Ishikawa (cell line): ENCODE data around the gene TMEM91.

Experiments
- CEBPB ChIP-seq: IDR thresholded peaks from 2 replicates; pipeline ENCODE4 v1.6.1; 2012
- CREB1 ChIP-seq: IDR thresholded peaks from 2 replicates; pipeline ENCODE4 v1.6.1; 2012; ENCODE audit warnings: low read depth
- EGR1 ChIP-seq: IDR thresholded peaks from 2 replicates; pipeline ENCODE4 v1.6.1; 2012
- EP300 ChIP-seq: IDR thresholded peaks from 2 replicates; pipeline ENCODE4 v1.6.1; 2012; ENCODE audit warnings: borderline replicate concordance
- FOXM1 ChIP-seq: IDR thresholded peaks from 2 replicates; pipeline ENCODE4 v1.6.1; 2012; ENCODE audit warnings: low read depth, borderline replicate concordance
- NFIC ChIP-seq: IDR thresholded peaks from 2 replicates; pipeline ENCODE4 v1.6.1; 2012
- RAD21 ChIP-seq: IDR thresholded peaks from 2 replicates; pipeline ENCODE4 v1.6.1; 2012; ENCODE audit warnings: low read depth
- TAF1 ChIP-seq: IDR thresholded peaks from 2 replicates; pipeline ENCODE4 v1.6.1; 2012; ENCODE audit warnings: low read depth, mild to moderate bottlenecking
- TCF12 ChIP-seq: IDR thresholded peaks from 2 replicates; pipeline ENCODE4 v1.6.1; 2012; ENCODE audit warnings: low read depth
- TEAD4 ChIP-seq: IDR thresholded peaks from 2 replicates; pipeline ENCODE4 v1.6.1; 2012
- YY1 ChIP-seq: IDR thresholded peaks from 2 replicates; pipeline ENCODE4 v1.6.1; 2012; ENCODE audit warnings: low read depth
- ZBTB7A ChIP-seq: IDR thresholded peaks from 2 replicates; pipeline ENCODE4 v1.6.1; 2012; ENCODE audit warnings: low read depth
- TF ChIP-seq, protein P1 (sequence below): IDR thresholded peaks from 2 replicates; pipeline ENCODE4 v1.6.1; 2012; ENCODE audit warnings: low read depth, mild to moderate bottlenecking
- TF ChIP-seq, protein P2 (sequence below): IDR thresholded peaks from 2 replicates; pipeline ENCODE4 v1.6.1; 2012
- TF ChIP-seq, protein P3 (sequence below): IDR thresholded peaks from 2 replicates; pipeline ENCODE4 v1.6.1; 2012

TMEM91 gene

DNA sequence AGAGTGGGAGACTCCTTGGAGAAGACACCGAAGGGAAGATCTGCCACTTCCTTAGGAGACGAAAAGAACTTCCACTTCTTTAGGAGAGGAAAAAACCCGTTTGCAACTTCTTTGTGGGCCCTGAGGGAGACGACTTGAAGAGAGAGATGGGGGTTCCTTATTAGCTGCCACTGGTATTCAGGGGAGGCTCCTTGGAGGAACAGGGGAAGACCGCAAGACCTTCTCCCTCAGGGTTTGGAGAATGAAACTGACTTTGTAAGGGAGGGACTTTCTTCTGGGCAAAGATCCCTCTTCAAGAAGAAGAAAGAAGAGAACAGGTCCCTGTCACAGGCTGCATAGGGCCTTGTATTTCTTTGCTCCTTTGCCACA, 21.7 kb downstream of the TMEM91 start:
- TF ChIP-seq CEBPB (no peak), TEAD4 (no peak), CREB1 (no peak), YY1 (no peak), EGR1 (no peak), TAF1 (no peak)
- TF ChIP-seq, protein P1, sequence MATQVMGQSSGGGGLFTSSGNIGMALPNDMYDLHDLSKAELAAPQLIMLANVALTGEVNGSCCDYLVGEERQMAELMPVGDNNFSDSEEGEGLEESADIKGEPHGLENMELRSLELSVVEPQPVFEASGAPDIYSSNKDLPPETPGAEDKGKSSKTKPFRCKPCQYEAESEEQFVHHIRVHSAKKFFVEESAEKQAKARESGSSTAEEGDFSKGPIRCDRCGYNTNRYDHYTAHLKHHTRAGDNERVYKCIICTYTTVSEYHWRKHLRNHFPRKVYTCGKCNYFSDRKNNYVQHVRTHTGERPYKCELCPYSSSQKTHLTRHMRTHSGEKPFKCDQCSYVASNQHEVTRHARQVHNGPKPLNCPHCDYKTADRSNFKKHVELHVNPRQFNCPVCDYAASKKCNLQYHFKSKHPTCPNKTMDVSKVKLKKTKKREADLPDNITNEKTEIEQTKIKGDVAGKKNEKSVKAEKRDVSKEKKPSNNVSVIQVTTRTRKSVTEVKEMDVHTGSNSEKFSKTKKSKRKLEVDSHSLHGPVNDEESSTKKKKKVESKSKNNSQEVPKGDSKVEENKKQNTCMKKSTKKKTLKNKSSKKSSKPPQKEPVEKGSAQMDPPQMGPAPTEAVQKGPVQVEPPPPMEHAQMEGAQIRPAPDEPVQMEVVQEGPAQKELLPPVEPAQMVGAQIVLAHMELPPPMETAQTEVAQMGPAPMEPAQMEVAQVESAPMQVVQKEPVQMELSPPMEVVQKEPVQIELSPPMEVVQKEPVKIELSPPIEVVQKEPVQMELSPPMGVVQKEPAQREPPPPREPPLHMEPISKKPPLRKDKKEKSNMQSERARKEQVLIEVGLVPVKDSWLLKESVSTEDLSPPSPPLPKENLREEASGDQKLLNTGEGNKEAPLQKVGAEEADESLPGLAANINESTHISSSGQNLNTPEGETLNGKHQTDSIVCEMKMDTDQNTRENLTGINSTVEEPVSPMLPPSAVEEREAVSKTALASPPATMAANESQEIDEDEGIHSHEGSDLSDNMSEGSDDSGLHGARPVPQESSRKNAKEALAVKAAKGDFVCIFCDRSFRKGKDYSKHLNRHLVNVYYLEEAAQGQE, result no peak

DNA sequence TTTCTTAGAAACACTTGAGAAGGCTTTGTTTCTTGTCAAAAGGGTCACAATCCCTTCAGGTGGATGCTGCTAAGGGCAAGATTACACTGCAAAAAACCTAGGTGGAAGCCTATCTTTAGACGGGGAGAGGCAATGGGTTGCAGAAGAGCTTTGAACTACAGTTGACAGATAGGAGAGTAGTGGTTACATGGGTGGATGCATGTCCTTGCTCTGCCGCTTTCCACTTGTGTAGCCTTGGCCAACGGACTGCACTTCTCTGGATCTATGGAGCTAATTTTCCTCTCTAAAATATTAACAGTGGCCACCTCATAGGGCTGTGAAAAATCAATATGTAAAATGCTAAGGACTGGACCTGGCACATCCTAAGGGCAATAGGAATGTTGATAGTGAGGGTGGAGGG, 22.3 kb downstream of the TMEM91 start:
- no peak for TF ChIP-seq TEAD4
- TF ChIP-seq, protein P2, sequence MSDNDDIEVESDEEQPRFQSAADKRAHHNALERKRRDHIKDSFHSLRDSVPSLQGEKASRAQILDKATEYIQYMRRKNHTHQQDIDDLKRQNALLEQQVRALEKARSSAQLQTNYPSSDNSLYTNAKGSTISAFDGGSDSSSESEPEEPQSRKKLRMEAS, result no peak
- no peak for TF ChIP-seq RAD21
- TF ChIP-seq CREB1, result no peak
- TF ChIP-seq TCF12, result no peak
- TF ChIP-seq TAF1, result no peak
- TF ChIP-seq FOXM1, result no peak
- no peak for TF ChIP-seq NFIC
- no peak for TF ChIP-seq CEBPB
- no peak for TF ChIP-seq EP300

DNA sequence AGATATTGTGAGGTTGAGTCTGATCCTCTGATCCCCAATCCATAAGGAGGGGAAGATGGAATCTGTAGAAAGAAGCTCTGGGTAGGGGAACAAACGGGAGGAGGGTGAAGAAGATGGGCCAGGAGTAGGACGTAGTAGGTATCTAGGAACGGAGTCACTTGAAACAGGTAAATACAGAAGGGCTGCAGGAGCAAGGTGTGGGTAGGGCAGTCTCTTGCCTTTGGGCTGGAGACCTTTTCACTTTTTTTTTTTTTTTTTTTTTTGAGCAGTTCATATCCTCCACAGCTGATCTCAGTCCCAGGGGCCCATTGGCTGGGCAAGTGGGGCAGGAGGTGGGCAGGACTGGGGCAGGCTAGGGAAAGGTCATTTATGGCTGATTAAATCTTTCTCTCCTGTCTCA, 22.8 kb downstream of the TMEM91 start:
- TF ChIP-seq CREB1 (no peak), TAF1 (no peak), YY1 (no peak)
- TF ChIP-seq, protein P3, sequence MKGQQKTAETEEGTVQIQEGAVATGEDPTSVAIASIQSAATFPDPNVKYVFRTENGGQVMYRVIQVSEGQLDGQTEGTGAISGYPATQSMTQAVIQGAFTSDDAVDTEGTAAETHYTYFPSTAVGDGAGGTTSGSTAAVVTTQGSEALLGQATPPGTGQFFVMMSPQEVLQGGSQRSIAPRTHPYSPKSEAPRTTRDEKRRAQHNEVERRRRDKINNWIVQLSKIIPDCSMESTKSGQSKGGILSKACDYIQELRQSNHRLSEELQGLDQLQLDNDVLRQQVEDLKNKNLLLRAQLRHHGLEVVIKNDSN, result no peak
- TF ChIP-seq, protein P1, result no peak

DNA sequence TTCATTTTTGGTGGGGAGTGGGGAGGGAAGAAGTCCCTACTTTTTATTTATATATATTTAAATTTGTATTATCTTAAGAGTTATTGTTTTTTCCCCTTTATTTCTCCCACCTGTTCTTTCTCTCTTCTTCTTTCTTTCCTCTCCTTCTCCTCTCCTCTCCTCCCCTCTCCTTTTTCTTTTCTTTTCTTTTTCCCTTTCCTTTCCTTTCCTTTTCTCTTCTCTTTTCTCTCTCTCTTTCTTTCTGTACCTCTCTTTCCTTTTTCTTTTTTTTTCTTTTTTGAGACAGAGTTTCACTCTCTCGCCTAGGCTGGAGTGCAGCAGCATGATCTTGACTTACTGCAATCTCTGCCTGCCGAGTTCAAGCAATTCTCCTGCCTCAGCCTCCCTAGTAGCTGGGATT, 23.2 kb downstream of the TMEM91 start:
- TF ChIP-seq, protein P3, result no peak
- no peak for TF ChIP-seq TEAD4
- TF ChIP-seq ZBTB7A, result no peak
- TF ChIP-seq, protein P1, result no peak
- no peak for TF ChIP-seq TCF12
- no peak for TF ChIP-seq FOXM1
- no peak for TF ChIP-seq CREB1
- no peak for TF ChIP-seq NFIC
- no peak for TF ChIP-seq EGR1
- TF ChIP-seq CEBPB, result no peak
- TF ChIP-seq, protein P2, result no peak

DNA sequence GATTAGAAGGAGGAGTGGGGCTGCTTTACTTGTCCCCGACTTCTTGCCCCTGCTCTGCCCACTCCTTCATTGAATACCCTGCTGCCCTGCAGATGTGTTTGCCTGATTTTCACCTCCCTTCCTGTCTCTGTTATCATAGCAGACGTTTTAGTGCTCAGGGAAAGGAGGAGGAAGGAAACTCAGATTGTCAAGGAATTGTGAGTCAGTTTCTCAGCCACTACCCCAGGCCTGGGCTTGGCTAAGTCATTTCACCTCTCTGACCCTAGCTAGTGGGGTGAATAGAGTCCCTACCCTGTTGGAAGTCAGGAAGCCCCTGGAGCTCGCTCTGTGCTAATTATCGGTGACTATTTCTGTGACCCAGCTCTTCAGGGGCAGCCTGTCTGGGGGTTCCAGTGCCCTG, 25.1 kb downstream of the TMEM91 start:
- TF ChIP-seq, protein P1, result no peak
- TF ChIP-seq TEAD4, result no peak
- TF ChIP-seq, protein P3, result no peak
